Measurements from ENCODE around the gene ZP4.

The ZP4 gene

DNA sequence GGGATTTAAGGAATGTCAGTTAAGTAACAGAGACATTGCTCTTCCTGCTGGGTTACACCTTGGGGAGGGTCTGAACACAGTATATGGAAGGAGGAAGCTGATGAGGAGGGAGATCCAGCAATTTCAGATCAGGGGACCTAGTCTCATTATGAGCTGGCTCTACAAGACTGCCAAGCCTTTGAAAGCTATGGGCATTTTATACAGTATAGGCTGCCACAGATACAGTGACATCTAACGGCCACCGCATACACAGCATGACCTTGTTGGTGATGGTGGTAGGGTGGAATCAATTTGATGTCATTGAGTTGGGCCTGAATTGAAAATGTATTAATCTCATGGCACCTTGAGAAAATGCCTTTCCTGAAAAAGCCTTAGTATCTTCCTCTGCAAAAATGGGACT lies 22.6 kb upstream of the ZP4 start:
- no peaks in the 10 kb centered on the region for H3K36me3 ChIP-seq (ENCODE audit: control insufficient read depth in 4 of 4, insufficient read depth in 4 of 4, low read length in 3 of 4)
- H3K27me3 ChIP-seq (replicated peaks in 2 of 5; ENCODE audit: control insufficient read depth in 4 of 5, insufficient read depth in 5 of 5, low read length in 4 of 5): no peaks in the 10 kb centered on the region
- no peak overlapping the region for H3K4me3 ChIP-seq (ENCODE audit: control insufficient read depth in 1 of 7, extremely low read depth in 1 of 7, insufficient read depth in 4 of 7, low read depth in 2 of 7, low read length in 6 of 7)
- peaks cover 0 to 17% (median 5%) of the 10 kb centered on the region in 5 experiments for H3K9me3 ChIP-seq (ENCODE audit: control extremely low read depth in 1 of 5, control insufficient read depth in 4 of 5, insufficient read depth in 2 of 5, low read depth in 1 of 5, low read length in 4 of 5)
- no peaks in the 10 kb centered on the region for H3K4me1 ChIP-seq (ENCODE audit: control extremely low read depth in 1 of 4, control insufficient read depth in 4 of 4, insufficient read depth in 4 of 4, low read length in 3 of 4)
- WGBS (ENCODE audit: insufficient coverage): 100% methylated on average over 2 of the region's 2 CpGs
- H3K27ac ChIP-seq (ENCODE audit: insufficient read depth in 1 of 2, low read depth in 1 of 2, low read length in 2 of 2, poor library complexity in 1 of 2, severe bottlenecking in 2 of 2): no peak overlapping the region
- POLR2A ChIA-PET: no interaction called here
- CTCF ChIA-PET: no interaction called here
- DNase-seq: no peak

GRCh38 chr1:237911911-237912310 lies 21.2 kb upstream of the ZP4 start:
- H3K4me1 ChIP-seq (ENCODE audit: control extremely low read depth in 1 of 4, control insufficient read depth in 4 of 4, insufficient read depth in 4 of 4, low read length in 3 of 4): no peaks in the 10 kb centered on the region
- H3K9me3 ChIP-seq (ENCODE audit: control extremely low read depth in 1 of 5, control insufficient read depth in 4 of 5, insufficient read depth in 2 of 5, low read depth in 1 of 5, low read length in 4 of 5): peaks cover 0 to 14% (median 5%) of the 10 kb centered on the region in 5 experiments
- POLR2A ChIA-PET: no interaction called here
- H3K36me3 ChIP-seq (ENCODE audit: control insufficient read depth in 4 of 4, insufficient read depth in 4 of 4, low read length in 3 of 4): no peaks in the 10 kb centered on the region
- DNase-seq: no peak
- no peak overlapping the region for H3K27ac ChIP-seq (ENCODE audit: insufficient read depth in 1 of 2, low read depth in 1 of 2, low read length in 2 of 2, poor library complexity in 1 of 2, severe bottlenecking in 2 of 2)
- CTCF ChIA-PET: no interaction called here
- H3K27me3 ChIP-seq (replicated peaks in 2 of 5; ENCODE audit: control insufficient read depth in 4 of 5, insufficient read depth in 5 of 5, low read length in 4 of 5): no peaks in the 10 kb centered on the region
- no peak overlapping the region for H3K4me3 ChIP-seq (ENCODE audit: control insufficient read depth in 1 of 7, extremely low read depth in 1 of 7, insufficient read depth in 4 of 7, low read depth in 2 of 7, low read length in 6 of 7)

DNA sequence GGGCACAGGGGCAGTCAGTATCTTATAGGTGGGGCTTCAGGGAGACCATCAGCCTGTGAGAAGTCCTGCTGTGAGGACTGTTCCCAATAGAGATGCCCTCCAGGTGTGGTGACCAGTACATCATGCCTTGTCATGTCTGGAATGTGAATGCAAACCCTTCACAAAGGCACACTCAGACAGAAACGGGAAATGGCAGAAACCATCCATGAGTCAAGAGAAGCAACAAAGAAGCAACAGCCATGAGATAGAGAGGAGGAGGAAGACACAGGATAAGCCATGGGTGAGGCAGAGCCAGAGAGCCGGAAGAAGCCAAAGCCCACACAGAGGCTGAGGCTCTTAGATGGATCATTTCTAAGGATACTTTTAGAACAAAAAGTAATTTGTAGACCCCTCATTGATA lies 20.1 kb upstream of the ZP4 start:
- H3K27me3 ChIP-seq (replicated peaks in 2 of 5; ENCODE audit: control insufficient read depth in 4 of 5, insufficient read depth in 5 of 5, low read length in 4 of 5): no peaks in the 10 kb centered on the region
- no peak overlapping the region for H3K4me3 ChIP-seq (ENCODE audit: control insufficient read depth in 1 of 7, extremely low read depth in 1 of 7, insufficient read depth in 4 of 7, low read depth in 2 of 7, low read length in 6 of 7)
- POLR2A ChIA-PET: no interaction called here
- H3K4me1 ChIP-seq (ENCODE audit: control extremely low read depth in 1 of 4, control insufficient read depth in 4 of 4, insufficient read depth in 4 of 4, low read length in 3 of 4): no peaks in the 10 kb centered on the region
- CTCF ChIA-PET: no interaction called here
- DNase-seq: no peak
- H3K36me3 ChIP-seq (ENCODE audit: control insufficient read depth in 4 of 4, insufficient read depth in 4 of 4, low read length in 3 of 4): no peaks in the 10 kb centered on the region
- WGBS (ENCODE audit: insufficient coverage): 100% methylated on average over 1 of the region's 2 CpGs
- H3K9me3 ChIP-seq (ENCODE audit: control extremely low read depth in 1 of 5, control insufficient read depth in 4 of 5, insufficient read depth in 2 of 5, low read depth in 1 of 5, low read length in 4 of 5): peaks cover 0 to 14% (median 5%) of the 10 kb centered on the region in 5 experiments
- H3K27ac ChIP-seq (ENCODE audit: insufficient read depth in 1 of 2, low read depth in 1 of 2, low read length in 2 of 2, poor library complexity in 1 of 2, severe bottlenecking in 2 of 2): no peak overlapping the region

DNA sequence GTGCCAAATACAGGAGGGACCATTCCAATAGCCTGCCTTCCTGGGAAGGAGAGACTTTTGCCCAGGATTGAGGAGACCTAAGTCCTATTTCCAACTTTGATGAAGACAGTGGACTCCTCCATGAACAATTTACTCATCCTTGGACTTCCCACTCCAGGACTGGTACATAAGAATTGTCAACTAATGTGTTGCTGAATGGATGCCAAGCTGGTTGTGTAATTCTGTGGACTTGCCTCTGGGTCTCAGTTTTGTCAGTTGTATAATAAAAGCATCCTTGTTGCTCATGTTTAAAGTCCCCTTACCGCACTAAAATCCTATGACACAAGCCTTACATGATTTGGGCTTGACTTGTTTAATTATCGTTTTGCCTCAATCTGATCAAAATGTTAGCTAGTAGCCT lies 13.2 kb upstream of the ZP4 start:
- no peaks in the 10 kb centered on the region for H3K27me3 ChIP-seq (replicated peaks in 2 of 5; ENCODE audit: control insufficient read depth in 4 of 5, insufficient read depth in 5 of 5, low read length in 4 of 5)
- WGBS (ENCODE audit: insufficient coverage): no CpG with 5 or more reads among the region's 2 CpGs
- H3K36me3 ChIP-seq (ENCODE audit: control insufficient read depth in 4 of 4, insufficient read depth in 4 of 4, low read length in 3 of 4): no peaks in the 10 kb centered on the region
- H3K27ac ChIP-seq (ENCODE audit: insufficient read depth in 1 of 2, low read depth in 1 of 2, low read length in 2 of 2, poor library complexity in 1 of 2, severe bottlenecking in 2 of 2): no peak overlapping the region
- no peak overlapping the region for H3K4me3 ChIP-seq (ENCODE audit: control insufficient read depth in 1 of 7, extremely low read depth in 1 of 7, insufficient read depth in 4 of 7, low read depth in 2 of 7, low read length in 6 of 7)
- H3K9me3 ChIP-seq (ENCODE audit: control extremely low read depth in 1 of 5, control insufficient read depth in 4 of 5, insufficient read depth in 2 of 5, low read depth in 1 of 5, low read length in 4 of 5): no peaks in the 10 kb centered on the region
- H3K4me1 ChIP-seq (ENCODE audit: control extremely low read depth in 1 of 4, control insufficient read depth in 4 of 4, insufficient read depth in 4 of 4, low read length in 3 of 4): no peaks in the 10 kb centered on the region
- POLR2A ChIA-PET: no interaction called here
- CTCF ChIA-PET: interaction anchor here (1.6 kb wide), 1 partner anchor 19 kb away, joined by 3 read pairs; no protein-coding TSS in a partner anchor
- no peak for DNase-seq

DNA sequence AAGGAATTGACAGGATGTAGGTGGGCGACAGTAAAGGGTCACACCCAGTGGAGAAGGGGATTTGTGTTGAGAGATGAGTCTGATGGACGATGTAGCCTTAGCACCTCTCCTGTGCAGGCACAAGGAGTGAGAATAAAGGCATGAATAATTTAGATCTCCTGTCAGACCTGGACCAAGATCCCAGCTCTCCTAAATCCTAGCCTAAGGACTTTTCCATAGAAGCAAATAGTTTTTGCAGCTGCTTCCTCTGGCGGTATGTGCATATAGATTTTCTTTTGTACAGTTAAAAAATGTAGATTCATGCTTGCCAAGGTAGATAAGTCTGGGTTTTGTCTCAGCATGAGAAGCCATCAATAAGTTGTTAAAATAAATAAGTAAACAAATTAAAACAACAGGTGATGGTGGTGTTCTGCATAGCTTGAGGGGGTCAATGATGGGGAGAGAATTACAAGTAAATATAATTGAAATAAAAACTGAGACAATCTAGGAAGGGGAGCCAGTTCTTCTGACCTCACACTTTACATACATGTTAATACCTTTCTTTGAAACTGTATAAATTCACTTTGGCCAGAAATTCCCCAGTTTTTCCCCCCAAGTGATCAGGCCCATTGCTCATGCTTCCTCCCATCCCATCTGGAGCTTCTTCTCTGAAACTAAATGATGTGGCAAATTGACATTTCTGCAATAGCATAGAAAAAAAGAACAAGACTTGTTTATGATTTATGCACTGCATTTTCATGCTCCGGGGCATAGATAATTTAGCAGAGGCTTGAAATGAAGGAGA lies 12.4 kb upstream of the ZP4 start:
- Histone ChIP-seq H3K4me3 (ENCODE audit: control insufficient read depth in 1 of 7, extremely low read depth in 1 of 7, insufficient read depth in 4 of 7, low read depth in 2 of 7, low read length in 6 of 7) (no peak overlapping the region), H3K9me3 (ENCODE audit: control extremely low read depth in 1 of 5, control insufficient read depth in 4 of 5, insufficient read depth in 2 of 5, low read depth in 1 of 5, low read length in 4 of 5) (no peaks in the 10 kb centered on the region), H3K36me3 (ENCODE audit: control insufficient read depth in 4 of 4, insufficient read depth in 4 of 4, low read length in 3 of 4) (no peaks in the 10 kb centered on the region), H3K27ac (ENCODE audit: insufficient read depth in 1 of 2, low read depth in 1 of 2, low read length in 2 of 2, poor library complexity in 1 of 2, severe bottlenecking in 2 of 2) (no peak overlapping the region), H3K4me1 (ENCODE audit: control extremely low read depth in 1 of 4, control insufficient read depth in 4 of 4, insufficient read depth in 4 of 4, low read length in 3 of 4) (no peaks in the 10 kb centered on the region), H3K27me3 (replicated peaks in 2 of 5; ENCODE audit: control insufficient read depth in 4 of 5, insufficient read depth in 5 of 5, low read length in 4 of 5) (no peaks in the 10 kb centered on the region)
- 90% methylated on average over 3 of the region's 4 CpGs for WGBS (ENCODE audit: insufficient coverage)
- POLR2A ChIA-PET: no interaction called here
- CTCF ChIA-PET: interaction anchor here (0.6 to 1.6 kb wide), 2 partner anchors 20 to 358 kb away, joined by 3 read pairs; no protein-coding TSS in a partner anchor
- no peak for DNase-seq

GRCh38 chr1:237901299-237901934 lies 10.7 kb upstream of the ZP4 start:
- Histone ChIP-seq H3K36me3 (ENCODE audit: control insufficient read depth in 4 of 4, insufficient read depth in 4 of 4, low read length in 3 of 4) (no peaks in the 10 kb centered on the region), H3K27me3 (replicated peaks in 2 of 5; ENCODE audit: control insufficient read depth in 4 of 5, insufficient read depth in 5 of 5, low read length in 4 of 5) (peaks cover 0 to 2% (median 0%) of the 10 kb centered on the region in 5 experiments), H3K4me1 (ENCODE audit: control extremely low read depth in 1 of 4, control insufficient read depth in 4 of 4, insufficient read depth in 4 of 4, low read length in 3 of 4) (no peaks in the 10 kb centered on the region), H3K4me3 (ENCODE audit: control insufficient read depth in 1 of 7, extremely low read depth in 1 of 7, insufficient read depth in 4 of 7, low read depth in 2 of 7, low read length in 6 of 7) (no peak overlapping the region), H3K9me3 (ENCODE audit: control extremely low read depth in 1 of 5, control insufficient read depth in 4 of 5, insufficient read depth in 2 of 5, low read depth in 1 of 5, low read length in 4 of 5) (no peaks in the 10 kb centered on the region), H3K27ac (ENCODE audit: insufficient read depth in 1 of 2, low read depth in 1 of 2, low read length in 2 of 2, poor library complexity in 1 of 2, severe bottlenecking in 2 of 2) (no peak overlapping the region)
- WGBS (ENCODE audit: insufficient coverage): 100% methylated on average over 1 of the region's 5 CpGs
- CTCF ChIA-PET: interaction anchor here (1.6 kb wide), 1 partner anchor 8 kb away, joined by 6 read pairs; no protein-coding TSS in a partner anchor
- DNase-seq: peak; percentile 16 to 28 (median 26)
- POLR2A ChIA-PET: no interaction called here

- ChIA-PET CTCF (no interaction called here), POLR2A (no interaction called here)
- H3K27ac ChIP-seq (ENCODE audit: insufficient read depth in 1 of 2, low read depth in 1 of 2, low read length in 2 of 2, poor library complexity in 1 of 2, severe bottlenecking in 2 of 2): no peak overlapping the region
- no peak overlapping the region for H3K4me3 ChIP-seq (ENCODE audit: control insufficient read depth in 1 of 7, extremely low read depth in 1 of 7, insufficient read depth in 4 of 7, low read depth in 2 of 7, low read length in 6 of 7)
- peaks cover 0 to 2% (median 0%) of the 10 kb centered on the region in 5 experiments for H3K27me3 ChIP-seq (replicated peaks in 2 of 5; ENCODE audit: control insufficient read depth in 4 of 5, insufficient read depth in 5 of 5, low read length in 4 of 5)
- no peak for DNase-seq
- H3K36me3 ChIP-seq (ENCODE audit: control insufficient read depth in 4 of 4, insufficient read depth in 4 of 4, low read length in 3 of 4): no peaks in the 10 kb centered on the region
- no peaks in the 10 kb centered on the region for H3K9me3 ChIP-seq (ENCODE audit: control extremely low read depth in 1 of 5, control insufficient read depth in 4 of 5, insufficient read depth in 2 of 5, low read depth in 1 of 5, low read length in 4 of 5)
- no peaks in the 10 kb centered on the region for H3K4me1 ChIP-seq (ENCODE audit: control extremely low read depth in 1 of 4, control insufficient read depth in 4 of 4, insufficient read depth in 4 of 4, low read length in 3 of 4)
Measured at GRCh38 chr1:237895630-237896029, 4.9 kb upstream of the ZP4 start.

All from common myeloid progenitor, CD34-positive (primary cell).